Kasumi-1 (cell line): Measurements from ENCODE around the gene ITPR2.

Experiments
- DNase-seq, 2 experiments: peaks; one replicate each; lab custom pipeline; 2025; lab: John Stamatoyannopoulos, UW

ITPR2 gene

DNA sequence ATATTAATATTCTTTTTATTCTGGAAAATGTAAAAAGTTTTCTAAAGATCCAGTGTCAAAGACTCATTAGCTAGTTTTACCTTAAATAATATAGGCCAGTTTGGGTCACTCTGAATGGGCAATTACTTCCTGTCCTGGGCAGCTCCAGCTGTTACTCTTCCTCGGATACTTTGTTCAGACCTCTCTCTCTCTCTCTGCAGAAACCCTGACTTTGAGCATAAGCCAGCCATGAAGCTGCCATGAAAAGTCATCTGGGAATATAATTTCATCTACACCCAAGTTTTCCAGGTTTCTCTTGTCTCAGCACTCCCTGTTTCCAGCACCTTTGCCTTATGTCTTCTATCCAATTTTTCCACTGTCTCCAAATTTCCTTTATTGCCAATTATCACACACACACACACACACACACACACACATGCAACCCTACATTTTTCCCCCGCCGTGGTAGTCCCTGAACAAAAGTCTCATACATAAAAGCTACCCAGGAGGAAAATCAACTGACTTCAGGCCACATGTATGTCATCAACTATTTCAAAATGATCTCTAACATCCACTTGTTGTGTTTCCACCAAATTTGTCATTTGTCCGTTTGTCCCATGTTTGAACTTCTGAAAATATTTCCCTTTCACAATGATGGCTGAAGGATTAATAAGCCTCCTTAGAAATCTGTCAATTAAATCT lies 319.5 kb downstream of the ITPR2 start:
- DNase-seq, result no peak

DNA sequence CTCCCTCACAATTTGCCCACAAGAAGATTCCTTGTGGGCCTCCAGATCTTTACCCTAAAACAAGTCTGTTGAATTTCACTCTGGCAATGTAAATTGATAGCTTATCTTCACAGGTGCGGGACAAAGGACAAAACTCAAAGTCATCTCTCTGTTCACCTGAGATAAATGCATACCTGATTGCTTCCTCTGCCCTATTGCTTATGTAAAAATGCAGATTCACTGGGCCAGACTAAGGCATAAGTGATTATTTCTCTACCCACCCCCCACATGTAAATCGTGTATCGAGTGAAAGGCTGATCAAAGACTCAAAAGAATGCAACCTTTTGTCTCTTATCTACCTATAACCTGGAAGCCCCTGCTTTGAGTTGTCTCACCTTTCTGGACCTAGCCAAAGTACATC lies 320.8 kb downstream of the ITPR2 start:
- no peak for DNase-seq

DNA sequence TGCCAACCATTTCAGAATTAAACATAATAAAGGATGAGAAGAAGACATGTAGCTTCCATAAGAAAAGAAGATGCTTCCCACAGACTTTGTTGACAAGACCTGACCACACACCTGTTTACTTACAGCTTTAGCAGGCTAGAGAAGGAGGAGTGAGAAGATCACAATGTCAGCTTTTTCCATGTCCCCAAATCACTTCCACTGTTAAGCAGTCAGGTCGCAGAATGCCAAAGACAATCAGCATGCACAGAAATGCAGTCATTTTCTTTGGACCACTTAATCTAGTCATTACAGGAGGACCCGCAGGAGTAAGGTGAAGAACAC lies 322.7 kb downstream of the ITPR2 start:
- DNase-seq, result no peak

DNA sequence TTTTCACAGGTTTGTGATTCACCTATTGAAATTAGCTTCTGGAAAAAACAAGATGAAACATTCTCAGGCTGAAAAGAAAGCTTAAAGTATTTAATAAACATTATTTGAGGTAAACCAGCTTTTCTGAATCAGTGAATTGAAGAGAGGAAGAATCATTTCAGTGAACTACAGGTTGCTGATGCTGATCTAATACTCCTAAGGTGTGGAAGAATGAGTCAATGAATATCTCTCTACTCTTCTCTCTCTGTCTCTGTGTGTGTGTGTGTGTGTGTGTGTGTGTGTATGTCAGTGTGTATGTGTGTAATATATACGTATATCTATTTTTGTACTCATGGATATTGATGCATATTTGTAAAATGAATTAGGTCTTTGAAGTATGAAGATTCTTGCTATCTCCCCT lies 325.4 kb downstream of the ITPR2 start:
- DNase-seq, result no peak

DNA sequence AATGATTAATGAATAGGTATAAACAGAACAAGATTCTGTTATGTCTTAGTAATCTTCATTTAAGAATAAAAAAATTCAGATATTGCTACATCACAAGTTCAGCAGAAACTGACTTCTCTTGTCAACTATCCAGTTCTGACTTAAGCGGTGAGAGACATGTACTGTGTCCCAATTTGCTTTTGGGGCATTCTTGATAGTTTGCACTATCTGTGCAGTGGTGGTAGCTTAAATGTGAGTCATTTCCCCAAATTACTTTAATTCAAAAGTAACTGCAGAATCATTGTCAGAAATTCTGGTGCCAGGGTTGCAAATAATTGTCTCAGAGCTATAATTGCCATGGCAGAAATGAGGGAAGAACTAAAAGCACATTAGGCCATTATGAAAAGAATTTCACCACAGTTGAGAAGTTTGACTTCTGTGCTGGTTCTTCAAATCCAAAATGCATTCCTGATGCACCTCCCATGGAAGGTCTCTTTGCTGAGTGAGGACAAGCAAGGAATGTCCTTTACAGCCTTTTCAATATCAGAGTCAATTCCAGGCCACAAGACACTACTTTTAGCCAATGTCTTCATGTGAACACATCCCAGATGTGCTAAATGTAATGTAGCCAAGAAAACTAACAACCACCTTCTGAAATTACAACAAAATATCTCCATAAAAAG lies 332.9 kb downstream of the ITPR2 start:
- no peak for DNase-seq

DNA sequence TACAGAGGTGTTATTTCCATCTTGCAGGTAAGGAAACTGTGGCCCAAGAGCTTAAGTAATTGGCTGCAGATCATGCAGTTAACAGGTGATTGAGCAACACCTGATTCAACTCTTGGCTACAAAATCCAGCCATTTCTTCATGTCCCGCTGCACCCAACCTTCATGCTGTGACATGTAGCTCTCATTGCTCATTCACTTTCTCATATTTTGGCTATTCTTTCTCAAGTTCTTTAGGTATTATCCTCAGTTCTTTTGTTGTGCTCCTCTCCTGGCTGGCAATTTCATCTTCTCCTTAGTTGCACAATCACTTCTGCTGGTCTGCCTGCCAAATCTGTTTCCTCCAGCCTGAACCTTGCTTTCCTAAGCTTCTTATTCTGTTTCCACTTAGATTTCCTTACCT lies 336.8 kb downstream of the ITPR2 start:
- DNase-seq, result no peak

DNA sequence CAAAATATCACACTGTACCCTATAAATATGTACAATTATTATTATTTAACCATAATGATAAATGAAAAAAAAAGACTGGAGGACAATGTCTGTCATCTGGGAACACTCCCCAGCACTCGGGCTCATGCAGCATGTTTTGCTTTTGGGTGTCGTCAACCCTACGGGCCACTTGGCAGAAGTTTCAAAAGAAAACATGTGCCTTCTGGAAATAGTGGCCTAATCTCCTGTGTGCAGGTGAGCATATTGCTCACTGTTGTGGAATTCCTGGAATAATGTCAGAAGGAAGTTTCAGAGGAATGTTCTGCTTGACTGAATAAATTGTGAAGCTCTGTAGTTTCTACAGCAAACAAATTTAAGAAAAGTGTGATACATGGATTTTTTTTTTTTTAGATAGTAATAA lies 339.3 kb downstream of the ITPR2 start:
- no peak for DNase-seq

DNA sequence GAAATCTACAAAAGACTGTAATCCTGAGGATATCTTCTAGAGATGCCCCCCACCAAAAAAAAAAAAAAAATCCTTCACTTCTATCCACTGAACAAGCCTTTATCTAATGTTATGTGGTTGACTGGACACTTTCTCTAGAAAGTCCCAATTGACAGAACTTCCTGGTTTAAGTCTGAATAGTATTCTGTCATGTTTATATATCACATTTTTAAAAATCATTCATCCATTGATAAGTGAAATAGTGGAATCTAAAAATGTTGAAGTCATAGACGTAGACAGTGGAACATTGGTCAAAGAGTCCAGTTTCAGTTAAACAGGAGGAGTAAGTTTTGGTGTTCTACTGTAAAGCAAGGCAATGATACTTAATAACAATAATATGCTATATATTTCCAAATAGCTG lies 340.6 kb downstream of the ITPR2 start:
- no peak for DNase-seq

DNA sequence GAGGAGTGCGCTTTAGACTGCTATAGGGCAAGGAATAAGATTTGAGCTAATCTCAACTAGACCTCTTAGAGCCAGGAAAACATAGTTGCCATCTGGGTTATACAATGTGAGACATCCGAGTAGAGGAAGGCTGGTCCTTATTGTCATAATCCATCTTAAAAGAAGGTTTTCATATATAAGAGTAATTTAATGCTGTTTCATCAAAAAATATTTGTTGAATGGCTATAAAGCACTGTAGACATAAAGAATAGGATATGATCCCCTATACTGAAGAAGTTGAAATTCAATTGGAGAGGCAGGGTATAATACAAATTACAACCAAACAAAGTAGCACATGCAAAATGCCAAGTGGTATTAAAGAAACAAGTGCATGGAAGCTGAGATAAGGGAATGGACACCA lies 343.1 kb downstream of the ITPR2 start:
- DNase-seq, result no peak

DNA sequence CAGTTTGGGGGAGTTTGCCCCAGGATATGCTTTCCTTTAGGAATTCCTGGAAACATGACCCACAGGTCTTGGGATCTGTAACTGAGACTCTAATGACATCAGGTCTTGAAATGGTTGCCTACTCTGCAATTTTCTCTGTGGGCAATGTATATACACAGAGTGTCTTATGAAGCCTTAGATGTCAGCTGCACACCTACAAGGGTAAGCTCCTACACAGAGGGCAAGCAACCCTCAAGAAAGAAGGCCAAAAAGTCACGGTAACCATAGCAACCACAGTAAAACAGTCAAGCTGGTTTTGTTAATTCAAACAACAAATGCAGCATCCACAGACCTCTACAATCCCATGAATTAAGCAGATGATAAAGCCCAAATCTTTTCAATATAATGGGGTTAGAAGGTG lies 344.6 kb downstream of the ITPR2 start:
- DNase-seq, result no peak

DNA sequence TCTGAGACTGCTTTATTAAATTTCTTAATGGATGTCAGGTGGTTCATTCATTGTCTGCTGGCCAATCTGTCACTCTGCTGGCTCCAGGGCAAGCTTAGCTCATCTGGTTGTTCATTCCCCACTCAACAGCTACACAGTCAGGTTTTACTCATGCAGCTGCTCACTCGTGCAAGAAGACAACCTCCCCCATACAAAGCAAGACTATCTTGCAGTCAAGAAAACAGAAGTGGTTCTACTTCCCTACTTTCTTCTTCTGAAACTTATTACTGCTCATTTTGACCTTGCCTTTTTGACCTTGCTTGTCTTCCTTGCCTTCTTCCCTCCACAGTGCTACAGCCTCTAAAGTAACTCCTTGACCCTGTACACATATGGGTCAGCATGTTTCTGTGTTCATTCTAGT lies 359.7 kb downstream of the ITPR2 start:
- DNase-seq, result peak; percentile 89 to 91

DNA sequence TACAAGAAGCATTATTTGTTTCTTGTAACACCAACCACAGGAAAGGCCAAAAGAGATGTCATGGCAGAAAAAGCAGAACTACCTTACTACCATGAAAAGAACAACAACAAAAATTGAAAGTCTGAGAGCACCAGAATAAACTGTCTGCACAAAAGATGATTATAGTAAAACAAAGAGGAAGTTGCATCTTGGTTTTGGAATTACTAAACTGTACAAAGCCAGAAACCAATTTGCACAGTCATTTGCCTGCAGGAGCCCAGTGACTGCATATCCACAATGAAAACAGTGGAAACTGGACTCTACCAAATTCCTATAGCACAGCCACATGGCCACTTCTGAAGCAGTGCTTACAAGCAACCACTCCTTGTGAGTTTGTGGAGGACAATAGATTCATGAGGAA lies 361.4 kb downstream of the ITPR2 start:
- peak; percentile 92 to 94 for DNase-seq

DNA sequence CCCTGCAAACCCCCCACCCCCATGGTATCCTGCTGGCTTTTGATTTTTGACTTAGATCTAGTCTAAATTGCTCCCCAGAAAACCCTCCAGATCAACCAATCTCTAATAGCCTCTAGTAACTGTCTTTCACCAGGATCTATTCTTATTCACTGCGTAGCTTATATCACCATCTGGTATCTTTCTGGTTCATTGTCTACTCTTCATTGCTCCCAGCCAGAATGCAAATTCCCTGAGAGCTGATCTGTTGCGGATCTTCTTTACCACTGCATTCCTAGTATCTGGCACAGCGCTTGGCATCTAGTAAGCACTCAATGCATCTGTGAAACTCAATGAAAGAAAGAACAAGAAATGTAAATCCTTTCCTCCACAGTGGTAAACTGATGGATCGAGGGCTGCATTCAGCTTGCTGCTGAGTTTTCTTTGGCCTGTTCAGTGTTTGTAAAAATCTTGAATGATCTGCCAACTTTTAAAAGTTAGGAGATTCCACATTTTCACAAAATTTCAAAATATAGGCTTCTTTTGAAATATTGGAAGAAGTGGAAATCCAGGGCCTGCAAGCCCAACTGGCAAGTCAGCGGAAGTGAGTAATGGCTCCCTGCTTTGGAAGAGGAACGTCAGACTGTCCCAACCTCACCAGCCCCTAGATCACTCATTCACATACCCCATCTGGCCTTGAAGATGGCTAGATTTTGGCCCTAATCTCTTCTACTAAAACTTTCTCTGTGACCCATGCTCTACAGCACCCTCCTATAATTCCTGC lies 363.4 kb downstream of the ITPR2 start:
- no peak for DNase-seq

DNA sequence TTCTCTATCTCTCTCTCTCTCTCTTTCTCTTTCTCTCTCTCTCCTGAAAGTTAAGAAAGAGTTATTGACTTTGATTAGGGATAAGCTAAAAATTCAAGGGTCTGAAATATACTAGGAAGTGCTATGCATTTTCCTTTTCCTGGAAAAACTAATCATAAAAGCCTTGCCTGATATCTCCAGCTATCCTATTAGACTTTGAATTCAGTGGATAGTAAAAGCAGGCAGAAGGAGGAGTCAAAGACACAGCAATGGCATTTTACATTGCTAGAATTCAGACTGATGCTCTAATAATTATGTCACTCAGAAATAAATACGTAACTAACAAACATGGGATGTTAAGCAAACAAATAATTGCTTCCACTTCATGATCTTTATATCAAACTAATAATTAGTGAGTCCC lies 365.6 kb downstream of the ITPR2 start:
- DNase-seq, result no peak

DNA sequence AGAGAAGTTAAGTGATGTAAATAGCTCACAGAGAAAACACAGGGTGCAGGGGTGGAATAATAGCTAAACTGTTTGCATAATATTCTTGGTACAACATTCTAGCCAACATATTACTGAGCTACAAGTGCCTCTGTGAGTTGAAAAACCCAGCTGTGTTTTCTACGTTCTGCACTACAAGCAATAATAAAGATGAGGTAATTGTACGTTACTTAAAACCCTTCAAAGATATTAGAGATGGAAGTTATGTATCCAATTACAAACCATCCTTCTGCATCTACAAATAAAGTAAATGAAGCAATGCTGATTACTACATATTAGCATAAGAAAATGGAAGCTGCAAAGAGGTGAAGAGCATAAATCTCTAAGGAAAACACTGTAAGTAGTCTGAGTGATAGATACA lies 366.3 kb downstream of the ITPR2 start:
- DNase-seq, result no peak

DNA sequence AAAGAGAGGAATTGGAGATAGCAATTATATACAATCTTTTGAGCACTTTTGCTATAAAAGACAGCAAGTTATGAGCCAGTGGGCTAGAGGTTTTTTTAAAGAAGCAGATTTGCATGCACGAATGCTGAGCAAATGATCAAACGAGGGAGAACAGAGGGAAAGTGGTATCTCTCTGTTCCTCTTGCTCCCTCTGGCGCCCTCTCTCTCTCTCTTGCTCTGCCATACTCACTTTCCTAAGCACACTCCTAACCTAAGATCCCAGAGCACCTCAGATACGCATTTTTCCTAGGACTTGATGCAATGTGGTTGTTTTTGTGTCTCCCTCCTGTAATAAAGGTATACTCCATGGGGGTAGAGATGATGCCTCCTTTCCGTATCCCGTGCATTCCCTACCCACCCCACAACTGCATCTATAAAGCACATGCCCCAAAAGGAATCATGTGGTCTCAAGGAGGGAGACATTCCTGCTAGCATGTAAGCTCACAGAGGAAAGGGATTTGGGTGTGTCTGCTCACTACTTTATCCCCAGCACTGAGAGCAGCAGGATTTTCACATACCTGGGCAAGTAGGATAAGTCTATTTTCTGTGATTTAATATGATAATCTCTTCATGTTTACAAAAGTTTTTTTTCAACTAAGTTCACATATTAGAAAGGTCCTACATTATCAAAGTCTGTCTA lies 367.4 kb downstream of the ITPR2 start:
- DNase-seq, result no peak

DNA sequence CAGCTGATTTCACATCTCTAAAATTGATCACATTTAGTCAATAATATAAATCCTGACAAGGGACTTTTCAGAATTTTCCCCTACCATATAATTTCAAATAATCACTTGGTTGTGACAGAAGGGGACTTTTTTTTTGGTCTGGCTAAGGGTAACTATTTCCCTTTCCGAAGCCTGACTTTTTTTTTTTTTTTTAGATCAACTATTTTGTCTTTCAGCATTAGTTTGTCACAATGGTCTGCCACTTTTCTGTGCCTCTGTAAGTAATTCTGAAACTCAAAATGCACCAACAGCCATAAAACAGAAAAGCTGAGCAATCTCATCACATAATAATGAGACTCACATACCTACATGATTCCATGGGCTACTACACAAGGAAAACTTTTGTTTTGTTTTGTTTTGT lies 371.2 kb downstream of the ITPR2 start:
- no peak for DNase-seq

DNA sequence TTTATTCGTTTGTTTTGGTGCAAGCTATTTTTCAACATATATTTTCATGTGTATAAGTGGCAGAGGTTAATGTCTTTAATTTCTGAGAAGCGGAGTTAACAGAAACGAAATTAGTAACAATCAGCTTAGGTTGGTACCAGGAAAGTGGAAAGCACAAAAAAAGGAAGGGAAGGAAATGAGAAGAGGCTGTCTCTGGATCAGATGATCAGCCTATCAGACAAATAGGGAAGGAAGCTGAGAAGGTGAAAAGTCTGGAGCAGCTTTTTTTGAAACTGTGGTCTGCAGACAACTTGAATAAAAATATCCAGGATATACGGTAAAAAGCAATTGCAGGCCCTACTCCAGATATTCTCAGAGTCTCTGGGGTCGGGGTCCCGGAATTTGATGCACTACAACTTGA lies 372.6 kb downstream of the ITPR2 start:
- peak; percentile 55 to 60 for DNase-seq

DNA sequence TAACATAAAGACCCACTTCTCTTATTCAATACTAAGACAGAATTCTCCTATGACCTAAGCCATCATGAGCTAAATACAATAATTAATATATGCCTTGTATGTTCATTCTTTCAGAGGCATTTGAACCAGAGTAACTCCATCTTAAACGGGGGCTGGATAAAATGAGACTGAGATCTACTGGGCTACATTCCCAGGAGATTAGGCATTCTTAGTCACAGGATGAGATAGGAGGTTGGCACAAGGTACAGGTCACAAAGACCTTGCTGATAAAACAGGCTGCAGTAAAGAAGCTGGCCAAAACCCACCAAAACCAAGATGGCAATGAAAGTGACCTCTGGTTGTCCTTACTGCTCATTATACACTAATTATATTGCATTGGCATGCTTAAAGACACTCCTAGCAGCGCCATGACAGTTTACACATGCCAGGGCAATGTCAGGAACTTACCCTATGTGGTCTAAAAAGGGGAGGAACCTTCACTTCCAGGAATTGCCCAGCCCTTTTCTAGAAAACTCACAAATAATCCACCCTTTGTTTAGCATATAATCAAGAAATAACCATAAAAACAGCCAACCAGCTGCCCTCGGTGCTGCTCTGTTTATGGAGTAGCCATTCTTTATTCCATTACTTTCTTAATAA lies 376.9 kb downstream of the ITPR2 start:
- no peak for DNase-seq

DNA sequence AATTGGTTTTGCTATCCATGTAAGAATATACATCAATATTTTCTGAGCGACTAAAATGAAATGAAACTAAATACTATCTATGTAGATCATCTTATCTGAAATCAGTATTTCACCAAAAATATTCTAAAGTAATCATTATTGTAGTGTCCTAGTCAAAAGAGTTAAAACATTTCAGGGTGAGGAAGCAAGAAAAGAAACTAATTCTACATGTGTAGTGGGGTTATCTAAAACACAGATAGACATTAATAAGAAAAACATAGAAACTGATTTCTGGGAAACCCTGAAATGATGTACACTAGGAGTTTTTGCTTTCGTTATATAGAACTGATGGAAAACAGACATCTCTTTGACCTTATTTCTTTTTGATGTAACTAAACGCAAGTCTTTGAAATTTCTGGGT lies 379.7 kb downstream of the ITPR2 start:
- DNase-seq, result no peak

DNA sequence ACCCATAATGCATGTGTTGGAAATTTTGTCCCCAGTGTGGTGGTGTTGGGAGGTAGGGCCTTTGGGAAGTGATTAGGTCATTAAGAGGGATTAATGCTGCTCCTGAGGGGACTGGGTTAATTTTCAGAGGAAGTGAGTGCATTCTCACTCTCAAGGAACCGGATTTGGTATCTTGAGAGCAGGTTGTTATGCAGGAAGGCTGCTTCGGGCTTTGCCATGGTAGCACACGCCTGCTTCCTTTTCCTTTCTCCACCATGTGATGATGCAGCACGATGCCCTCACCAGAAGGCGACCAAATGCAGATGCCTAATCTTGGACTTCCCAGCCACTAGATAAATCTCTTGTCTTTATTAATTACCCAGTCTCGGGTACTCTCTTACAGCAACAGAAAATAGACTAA lies 380.5 kb downstream of the ITPR2 start:
- DNase-seq, result peak; percentile 25 to 28

DNA sequence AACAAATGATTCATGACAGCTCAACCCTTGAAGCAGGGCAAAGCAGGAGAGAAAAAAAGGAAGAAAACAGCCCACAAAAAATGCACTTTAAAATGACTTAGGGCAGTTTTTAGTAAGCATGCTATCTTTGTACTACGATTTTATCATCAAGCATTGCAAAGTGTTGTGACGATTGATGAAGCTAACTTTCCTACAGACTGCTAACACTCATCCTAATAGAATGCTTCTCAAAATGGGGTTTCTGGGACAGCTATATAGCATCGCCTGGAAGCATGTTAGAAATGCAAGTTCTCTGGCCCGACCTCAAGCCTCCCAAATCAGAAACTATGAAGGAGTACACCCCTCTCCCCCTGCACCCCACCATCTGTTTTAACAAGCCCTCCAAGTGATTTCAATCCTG lies 381.2 kb downstream of the ITPR2 start:
- DNase-seq, result no peak
